ENCODE data around the gene MEAK7. TPM values are rescaled to one million over a fixed set of nuclear protein-coding genes. Genes with fewer than 3 reads are reported as not detected.

The MEAK7 gene
- total RNA-seq, 4 donors from 2014 or later = 20.3 to 29.1 (median 21.8) TPM

GRCh38 chr16:84475643-84476240 lies 28.7 kb downstream of the MEAK7 start:
- H3K36me3 ChIP-seq = no peaks in the 10 kb centered on the region
- no peak for DNase-seq
- TF ChIP-seq POLR2AphosphoS5 (IDR thresholded peaks at IDR 0.05) = no peak
- TF ChIP-seq POLR2A (IDR thresholded peaks at IDR 0.05) = no peak
- in situ Hi-C loops (cut with MboI; ENCODE audit: low pct_ligation_motif_present in 1 of 4, low pct_unique_long_range_greater_than_20kb in 1 of 4, low sequenced_read_pairs in 3 of 4) = loop anchor here in 3 of 4 donors (10.0 to 25.0 kb wide), 4 partner anchors 201 to 513 kb away; partner anchors contain the start of genes NECAB2 (in 2 of the 3), OSGIN1 (in 2 of the 3) and MBTPS1 (in 1 of the 3)
- intact Hi-C loops (cut with DNase I; ENCODE audit: low total_unique reads) = no loop called here
- H3K4me1 ChIP-seq = no peaks in the 10 kb centered on the region
- H3K4me3 ChIP-seq = no peak overlapping the region
- 87 to 88% methylated on average over 3 to 8 of the region's 8 CpGs for WGBS, 2 donors (ENCODE audit: low coverage in 1 of 2)
- no peaks in the 10 kb centered on the region for H3K27me3 ChIP-seq
- H3K9me3 ChIP-seq = no peaks in the 10 kb centered on the region
- H3K27ac ChIP-seq = no peak overlapping the region

GRCh38 chr16:84471966-84472365 lies 32.5 kb downstream of the MEAK7 start:
- in situ Hi-C loops (cut with MboI; ENCODE audit: low pct_ligation_motif_present in 1 of 4, low pct_unique_long_range_greater_than_20kb in 1 of 4, low sequenced_read_pairs in 3 of 4) = loop anchor here in 1 of 4 donors (10.0 kb wide), 1 partner anchor 197 kb away; no protein-coding TSS in a partner anchor
- no peak overlapping the region for H3K27ac ChIP-seq
- H3K4me1 ChIP-seq = no peaks in the 10 kb centered on the region
- no peaks in the 10 kb centered on the region for H3K36me3 ChIP-seq
- H3K4me3 ChIP-seq = no peak overlapping the region
- intact Hi-C loops (cut with DNase I; ENCODE audit: low total_unique reads) = no loop called here
- 80% methylated on average over 3 of the region's 4 CpGs; no CpG with 5 or more reads in 1 of the 2 donors for WGBS, 2 donors (ENCODE audit: low coverage in 1 of 2)
- no peak for TF ChIP-seq POLR2AphosphoS5 (IDR thresholded peaks at IDR 0.05)
- TF ChIP-seq EP300 (IDR thresholded peaks at IDR 0.05; ENCODE audit: low read depth) = no peak
- TF ChIP-seq CTCF (IDR thresholded peaks at IDR 0.05) = no peak
- no peak for TF ChIP-seq POLR2A (IDR thresholded peaks at IDR 0.05)
- H3K27me3 ChIP-seq = no peaks in the 10 kb centered on the region
- no peak for DNase-seq
- H3K9me3 ChIP-seq = peaks cover 0 to 7% of the 10 kb centered on the region in 2 donors

GRCh38 chr16:84471316-84471715 lies 33.1 kb downstream of the MEAK7 start:
- Histone ChIP-seq H3K9me3 (peaks cover 0 to 7% of the 10 kb centered on the region in 2 donors), H3K4me3 (no peak overlapping the region), H3K36me3 (no peaks in the 10 kb centered on the region), H3K4me1 (no peaks in the 10 kb centered on the region), H3K27ac (no peak overlapping the region), H3K27me3 (no peaks in the 10 kb centered on the region)
- TF ChIP-seq POLR2A (IDR thresholded peaks at IDR 0.05) = no peak
- no peak for TF ChIP-seq POLR2AphosphoS5 (IDR thresholded peaks at IDR 0.05)
- TF ChIP-seq CTCF (IDR thresholded peaks at IDR 0.05) = no peak
- TF ChIP-seq EP300 (IDR thresholded peaks at IDR 0.05; ENCODE audit: low read depth) = no peak
- WGBS, 2 donors (ENCODE audit: low coverage in 1 of 2) = 83 to 97% methylated on average over 2 to 7 of the region's 7 CpGs
- in situ Hi-C loops (cut with MboI; ENCODE audit: low pct_ligation_motif_present in 1 of 4, low pct_unique_long_range_greater_than_20kb in 1 of 4, low sequenced_read_pairs in 3 of 4) (loop anchor here in 1 of 4 donors (10.0 kb wide), 1 partner anchor 197 kb away; no protein-coding TSS in a partner anchor), intact Hi-C loops (cut with DNase I; ENCODE audit: low total_unique reads) (no loop called here)
- DNase-seq = no peak

- peaks cover 0 to 8% (median 0%) of the 10 kb centered on the region in 4 donors for H3K36me3 ChIP-seq
- TF ChIP-seq CTCF (IDR thresholded peaks at IDR 0.05) (no peak), POLR2A (IDR thresholded peaks at IDR 0.05) (no peak), POLR2AphosphoS5 (IDR thresholded peaks at IDR 0.05) (no peak)
- no peak overlapping the region for H3K27ac ChIP-seq
- intact Hi-C loops (cut with DNase I; ENCODE audit: low total_unique reads) (no loop called here), in situ Hi-C loops (cut with MboI; ENCODE audit: low pct_ligation_motif_present in 1 of 4, low pct_unique_long_range_greater_than_20kb in 1 of 4, low sequenced_read_pairs in 3 of 4) (no loop called here)
- peaks cover 0 to 7% of the 10 kb centered on the region in 2 donors for H3K9me3 ChIP-seq
- no peak overlapping the region for H3K4me3 ChIP-seq
- no peak for DNase-seq
- no peaks in the 10 kb centered on the region for H3K4me1 ChIP-seq
- no peaks in the 10 kb centered on the region for H3K27me3 ChIP-seq
Observed at GRCh38 chr16:84467709-84468108, 36.8 kb downstream of the MEAK7 start.

Measured in transverse colon (tissue), 4 donors.